GM12875 (cell line): Measurements from ENCODE around the gene RNF187.
A peak's percentile ranks its signal among the peaks of the same experiment; 100 is the strongest.

ENCODE experiments used
- H3K4me3 ChIP-seq: one replicate; pipeline ENCODE4 v1.5.1; 2011; ENCODE audit warnings: low read depth, low read length, control low read depth
- TF ChIP-seq, protein P1 (sequence below): IDR thresholded peaks from 2 replicates; pipeline ENCODE4 v1.5.1; 2011; ENCODE audit warnings: low read depth, mild to moderate bottlenecking, control low read depth, inconsistent platforms, low read length, moderate library complexity, borderline replicate concordance; ENCODE audit not compliant: insufficient read depth

The RNF187 gene

DNA sequence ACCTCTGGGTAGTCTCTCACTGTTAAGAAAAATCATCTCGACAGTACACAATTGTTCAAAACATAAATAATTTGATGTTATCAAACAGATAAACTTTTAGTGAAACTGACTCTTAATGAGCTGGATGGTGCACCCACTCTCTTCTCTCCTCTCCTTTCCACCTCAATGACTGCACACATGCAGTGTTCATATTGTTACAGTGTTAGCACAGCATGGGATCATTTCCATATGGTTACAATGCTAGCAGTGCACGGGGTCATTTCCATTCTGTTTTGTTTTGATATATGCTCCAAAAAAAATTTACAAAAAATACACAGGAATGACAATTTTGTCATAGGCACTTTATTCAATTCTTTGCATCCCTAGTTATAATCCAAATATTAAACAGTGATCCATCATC lies 26.4 kb upstream of the RNF187 start:
- H3K4me3 ChIP-seq = no peak overlapping the region
- TF ChIP-seq, protein P1, sequence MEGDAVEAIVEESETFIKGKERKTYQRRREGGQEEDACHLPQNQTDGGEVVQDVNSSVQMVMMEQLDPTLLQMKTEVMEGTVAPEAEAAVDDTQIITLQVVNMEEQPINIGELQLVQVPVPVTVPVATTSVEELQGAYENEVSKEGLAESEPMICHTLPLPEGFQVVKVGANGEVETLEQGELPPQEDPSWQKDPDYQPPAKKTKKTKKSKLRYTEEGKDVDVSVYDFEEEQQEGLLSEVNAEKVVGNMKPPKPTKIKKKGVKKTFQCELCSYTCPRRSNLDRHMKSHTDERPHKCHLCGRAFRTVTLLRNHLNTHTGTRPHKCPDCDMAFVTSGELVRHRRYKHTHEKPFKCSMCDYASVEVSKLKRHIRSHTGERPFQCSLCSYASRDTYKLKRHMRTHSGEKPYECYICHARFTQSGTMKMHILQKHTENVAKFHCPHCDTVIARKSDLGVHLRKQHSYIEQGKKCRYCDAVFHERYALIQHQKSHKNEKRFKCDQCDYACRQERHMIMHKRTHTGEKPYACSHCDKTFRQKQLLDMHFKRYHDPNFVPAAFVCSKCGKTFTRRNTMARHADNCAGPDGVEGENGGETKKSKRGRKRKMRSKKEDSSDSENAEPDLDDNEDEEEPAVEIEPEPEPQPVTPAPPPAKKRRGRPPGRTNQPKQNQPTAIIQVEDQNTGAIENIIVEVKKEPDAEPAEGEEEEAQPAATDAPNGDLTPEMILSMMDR = no peak

DNA sequence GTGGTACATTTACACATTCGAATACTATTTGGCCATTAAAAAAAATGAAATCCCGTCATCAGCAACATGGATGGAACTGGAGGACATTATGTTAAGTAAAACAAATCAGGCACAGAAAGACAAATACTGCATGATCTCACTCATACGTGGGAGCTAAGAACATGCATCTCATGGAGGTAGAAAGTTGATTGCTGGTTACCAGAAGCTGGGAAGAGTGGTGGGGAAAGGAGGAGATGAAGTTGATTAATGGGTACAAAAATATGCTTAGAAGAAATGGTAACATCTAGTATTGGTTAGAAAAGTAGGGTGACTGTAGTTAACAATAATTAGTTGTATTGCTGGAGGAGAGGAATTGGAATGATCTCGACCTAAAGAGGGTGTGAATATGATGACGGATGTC lies 24.6 kb upstream of the RNF187 start:
- no peak overlapping the region for H3K4me3 ChIP-seq
- TF ChIP-seq, protein P1 = no peak

DNA sequence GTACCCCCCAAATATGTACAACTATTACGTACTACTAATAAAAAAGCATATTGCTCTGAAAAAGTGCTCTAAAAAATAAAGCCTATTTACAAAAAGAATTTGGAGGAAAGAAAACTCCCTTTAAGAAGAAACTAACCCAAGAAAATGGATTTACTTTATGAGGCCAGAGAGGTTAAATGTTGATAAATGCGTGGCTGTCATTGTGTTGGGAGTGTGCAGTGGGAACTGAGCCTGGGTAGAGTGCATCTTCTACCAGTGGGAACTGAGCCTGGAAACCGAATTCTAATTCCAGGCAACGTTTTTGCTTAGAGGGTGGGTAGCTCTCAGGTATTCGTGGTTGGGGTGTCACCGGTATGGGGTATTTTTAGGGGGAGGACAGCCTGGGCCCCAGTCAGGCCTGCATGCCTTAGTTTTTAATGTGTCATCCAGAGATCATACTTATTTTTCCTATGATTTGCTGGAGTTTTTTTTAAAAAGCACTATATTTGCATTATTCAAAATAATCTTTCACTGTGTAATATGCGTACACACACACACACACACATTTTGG lies 24.1 kb upstream of the RNF187 start:
- TF ChIP-seq, protein P1 = no peak
- H3K4me3 ChIP-seq = no peak overlapping the region

DNA sequence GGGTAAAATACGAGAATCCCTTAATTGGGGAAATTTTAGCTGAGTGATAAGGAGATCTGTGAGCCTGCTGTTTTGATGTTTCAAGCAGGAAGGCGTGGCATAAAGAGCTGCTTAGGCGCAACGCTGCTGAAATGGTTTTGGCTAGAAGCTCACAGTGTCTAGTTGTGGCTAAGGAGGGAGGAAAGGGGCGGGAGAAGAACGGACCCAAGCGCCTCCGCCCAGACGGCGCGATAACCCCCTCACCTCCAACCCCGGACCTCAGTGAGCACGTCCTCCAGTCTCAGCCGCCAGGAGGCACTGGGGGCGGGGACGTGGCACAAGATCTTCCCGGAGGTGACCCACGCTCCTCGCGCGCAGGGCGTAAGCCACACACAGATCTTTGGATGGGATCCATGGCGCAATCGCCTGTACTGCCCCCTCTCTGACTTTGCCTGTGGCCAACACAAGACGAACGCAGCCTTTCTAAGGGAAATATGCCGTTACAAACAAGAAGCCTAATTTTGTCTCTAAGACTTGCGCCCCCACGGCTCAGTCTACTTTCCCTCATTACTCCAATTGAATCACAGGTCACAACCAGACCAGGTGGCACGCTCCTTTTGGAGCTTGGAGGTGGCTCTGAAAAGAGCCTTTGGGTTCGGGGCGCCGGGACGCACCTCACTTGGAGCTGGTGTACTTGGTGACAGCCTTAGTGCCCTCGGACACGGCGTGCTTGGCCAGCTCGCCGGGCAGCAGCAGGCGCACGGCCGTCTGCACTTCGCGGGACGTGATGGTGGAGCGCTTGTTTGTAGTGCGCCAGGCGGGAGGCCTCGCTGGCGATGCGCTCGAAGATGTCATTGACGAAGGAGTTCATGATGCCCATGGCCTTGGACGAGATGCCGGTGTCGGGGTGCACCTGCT lies 23.4 kb upstream of the RNF187 start:
- TF ChIP-seq, protein P1 = peak; percentile 18; the same call in 1 of the 2 replicates
- H3K4me3 ChIP-seq = peak overlapping the region; percentile 69

DNA sequence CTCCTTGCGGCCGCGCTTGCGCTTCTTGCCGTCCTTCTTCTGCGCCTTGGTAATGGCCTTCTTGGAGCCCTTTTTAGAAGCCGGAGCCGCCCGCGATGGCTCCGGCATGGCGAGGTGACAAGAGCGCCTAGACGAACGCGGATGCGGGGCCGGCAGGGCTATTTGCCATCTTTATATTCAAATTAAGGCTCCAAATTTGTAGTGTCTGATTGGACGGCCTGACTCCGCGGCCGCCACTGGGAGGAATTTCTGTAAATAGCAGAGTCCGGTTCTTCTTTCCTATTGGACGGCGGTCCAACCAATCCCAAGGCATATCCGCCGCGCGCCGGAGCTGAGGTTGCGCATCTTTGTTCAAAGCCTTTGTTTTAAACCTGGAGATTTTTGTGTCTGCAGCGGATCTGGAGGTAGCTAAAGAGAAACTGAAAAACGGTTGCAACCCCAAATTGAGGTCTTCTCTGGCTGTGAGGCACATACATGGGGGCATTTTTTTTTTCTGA lies 22.6 kb upstream of the RNF187 start:
- H3K4me3 ChIP-seq = peak overlapping the region; percentile 69
- TF ChIP-seq, protein P1 = no peak

DNA sequence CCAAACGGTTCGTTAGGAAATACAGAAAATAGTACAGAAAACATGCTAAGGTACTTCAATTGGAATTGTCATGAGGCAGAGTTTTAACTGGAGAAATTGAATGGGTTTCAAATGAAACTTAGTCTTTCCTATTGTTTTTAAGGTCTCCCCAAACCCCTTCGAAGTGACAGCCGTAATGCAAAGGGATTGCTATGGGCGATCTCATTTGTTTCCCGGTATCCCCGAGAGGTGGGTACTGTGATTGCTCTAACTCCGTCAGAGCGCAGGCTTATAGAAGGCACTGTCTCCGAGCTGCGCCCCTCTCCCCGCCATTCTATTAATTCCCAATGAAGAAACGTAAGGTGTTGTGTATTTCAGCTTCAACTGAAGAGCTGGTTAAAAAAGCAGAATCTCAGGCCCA lies 22.0 kb upstream of the RNF187 start:
- TF ChIP-seq, protein P1 = no peak
- peak overlapping the region; percentile 53 for H3K4me3 ChIP-seq
